ENCODE data around the gene KCNIP3.

KCNIP3 gene

GRCh38 chr2:95372845-95373244, 75.7 kb downstream of the KCNIP3 start:
- TF ChIP-seq CTCF (conservative IDR thresholded peaks at IDR 0.05) (no peak), ZFX (IDR thresholded peaks at IDR 0.05) (no peak)
- H3K27ac ChIP-seq: no peak overlapping the region

GRCh38 chr2:95374029-95374428, 76.9 kb downstream of the KCNIP3 start:
- TF ChIP-seq ZFX (IDR thresholded peaks at IDR 0.05) (no peak), CTCF (conservative IDR thresholded peaks at IDR 0.05) (no peak)
- no peak overlapping the region for H3K27ac ChIP-seq

GRCh38 chr2:95374451-95374920, 77.3 kb downstream of the KCNIP3 start:
- TF ChIP-seq CTCF (conservative IDR thresholded peaks at IDR 0.05) (no peak), ZFX (IDR thresholded peaks at IDR 0.05) (no peak)
- H3K27ac ChIP-seq: no peak overlapping the region

GRCh38 chr2:95374921-95375471, 77.8 kb downstream of the KCNIP3 start:
- no peak overlapping the region for H3K27ac ChIP-seq
- TF ChIP-seq ZFX (IDR thresholded peaks at IDR 0.05) (no peak), CTCF (conservative IDR thresholded peaks at IDR 0.05) (no peak)

- H3K27ac ChIP-seq: no peak overlapping the region
- TF ChIP-seq CTCF (conservative IDR thresholded peaks at IDR 0.05) (no peak), ZFX (IDR thresholded peaks at IDR 0.05) (no peak)
These were observed 78.5 kb downstream of the KCNIP3 start for GRCh38 chr2:95375532-95376150.

GRCh38 chr2:95376311-95377215, 79.4 kb downstream of the KCNIP3 start:
- H3K27ac ChIP-seq: no peak overlapping the region
- TF ChIP-seq CTCF (conservative IDR thresholded peaks at IDR 0.05): no peak
- no peak for TF ChIP-seq ZFX (IDR thresholded peaks at IDR 0.05)

Data from C4-2B (cell line).